Peyer's patch (tissue), 4 donors: ENCODE data around the gene DVL2. TPM values are rescaled to one million over a fixed set of nuclear protein-coding genes. Genes with fewer than 3 reads are reported as not detected.

Experiments used
- DNase-seq, 3 donors: peaks; one replicate each; pipeline ENCODE4 v3.0.0-alpha.2; 2017 to 2019
- H3K27ac ChIP-seq, 4 donors: fragments of 200-600 bp; sonication (generic); one replicate each; pipeline ENCODE4 v1.5.1; 2016 to 2019
- H3K27me3 ChIP-seq, 2 donors: fragments of 200-600 bp; sonication (generic); one replicate each; pipeline ENCODE4 v1.5.1; 2019
- H3K36me3 ChIP-seq, 3 donors: fragments of 200-600 bp; sonication (generic); one replicate each; pipeline ENCODE4 v1.5.1; 2016 to 2019
- H3K4me1 ChIP-seq, 4 donors: fragments of 200-600 bp; sonication (generic); one replicate each; pipeline ENCODE4 v1.5.1; 2016 to 2019
- H3K4me3 ChIP-seq, 4 donors: fragments of 200-600 bp; sonication (generic); 1 replicate in 3 of 4; 2 replicates in 1 of 4; pipeline ENCODE4 v1.5.1; 2016 to 2019; ENCODE audit warnings: mild to moderate bottlenecking in 1 of 4
- H3K9me3 ChIP-seq, 4 donors: fragments of 200-600 bp; sonication (generic); one replicate each; pipeline ENCODE4 v1.5.1; 2016 to 2019; ENCODE audit warnings: mild to moderate bottlenecking in 1 of 4
- CTCF ChIP-seq, 6 experiments: fragments of 450-650 bp in 4 of 6; fragments of 200-600 bp in 2 of 6; sonication (generic) in 1 of 6; IDR thresholded peaks; one replicate each; pipeline ENCODE4 v1.5.1; 2017 to 2019; ENCODE audit warnings: antibody characterized with exemption in 6 of 6, mild to moderate bottlenecking in 3 of 6, moderate library complexity in 1 of 6
- POLR2A ChIP-seq, 2 donors: fragments of 450-650 bp; IDR thresholded peaks; one replicate each; pipeline ENCODE4 v1.5.1; 2017; ENCODE audit warnings: antibody characterized with exemption in 2 of 2, mild to moderate bottlenecking in 2 of 2, moderate library complexity in 2 of 2
- total RNA-seq, 4 donors: library from RNA; depleted of rRNA; stranded (reverse); fragments of >200 nt; gene quantifications; one replicate each; pipeline ENCODE4 v1.1.0, GENCODE V29; 2016

The DVL2 gene
- total RNA-seq, 4 donors from 2014 or later = 42.1 to 61.9 (median 50.1) TPM

- TF ChIP-seq CTCF (IDR thresholded peaks at IDR 0.05) = no peak
- no peak for TF ChIP-seq POLR2A (IDR thresholded peaks at IDR 0.05)
- H3K27ac ChIP-seq = peak within 1 kb of the TSS; percentile 48 to 83 (median 71)
- DNase-seq = peak; percentile 89 to 97 (median 96)
- H3K4me3 ChIP-seq = peak within 1 kb of the TSS; percentile 38 to 63 (median 55)
- peaks cover 2 to 28% (median 16%) of the 10 kb centered on the region in 4 donors for H3K4me1 ChIP-seq
- H3K9me3 ChIP-seq = no peaks in the 10 kb centered on the region
- no peaks in the 10 kb centered on the region for H3K36me3 ChIP-seq
- H3K27me3 ChIP-seq = no peaks in the 10 kb centered on the region
Observed at GRCh38 chr17:7281074-7281952, 47.0 kb upstream of the DVL2 start, which contains the start of gene SLC2A4. Gene SLC2A4, plus strand, starts transcription at chr17:7281718. Its CDS starts 217 bp downstream, at chr17:7281935.

DNA sequence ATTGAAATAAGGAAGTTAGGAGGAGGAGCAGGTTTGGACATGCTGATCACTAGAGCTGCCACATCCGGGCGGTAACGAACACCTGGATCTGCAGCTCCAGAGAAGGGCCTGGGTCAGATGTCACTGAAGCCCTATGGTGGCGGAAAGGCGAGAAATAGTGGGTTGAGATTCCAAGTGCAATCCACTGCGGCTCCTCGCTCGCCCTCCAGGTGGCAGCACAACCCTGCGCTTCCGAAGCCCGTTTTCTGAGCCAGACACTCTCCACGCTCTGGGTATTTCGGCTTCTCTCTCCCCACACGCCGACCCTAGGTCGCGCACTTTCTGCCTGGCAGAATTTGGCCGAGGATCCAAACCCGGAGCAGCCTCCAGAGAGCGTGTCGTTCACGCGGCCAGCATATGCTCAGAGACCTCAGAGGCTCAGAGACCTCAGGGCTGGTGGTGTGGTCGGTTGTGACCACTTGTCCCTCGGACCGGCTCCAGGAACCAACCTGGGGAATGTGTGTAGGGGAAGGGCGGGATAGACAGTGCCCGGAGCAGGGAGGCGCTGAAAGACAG is 46.3 kb upstream of the DVL2 start:
- Histone ChIP-seq H3K9me3 (no peaks in the 10 kb centered on the region), H3K27me3 (no peaks in the 10 kb centered on the region), H3K4me3 (peak overlapping the region; percentile 38 to 63 (median 55)), H3K4me1 (peaks cover 2 to 28% (median 16%) of the 10 kb centered on the region in 4 donors), H3K36me3 (no peaks in the 10 kb centered on the region), H3K27ac (peak overlapping the region; percentile 48 to 83 (median 71))
- DNase-seq = peak; percentile 79 to 93 (median 90)
- TF ChIP-seq CTCF (IDR thresholded peaks at IDR 0.05) (peak; percentile 92 to 98 (median 96)), POLR2A (IDR thresholded peaks at IDR 0.05) (peak in 1 of 2 donors; percentile 12)

GRCh38 chr17:7279448-7279847 is 45.1 kb upstream of the DVL2 start:
- peak in 1 of 3 donors; percentile 74 for DNase-seq
- H3K27me3 ChIP-seq = no peaks in the 10 kb centered on the region
- H3K4me1 ChIP-seq = peaks cover 2 to 28% (median 16%) of the 10 kb centered on the region in 4 donors
- no peaks in the 10 kb centered on the region for H3K9me3 ChIP-seq
- peak overlapping the region in 3 of 4 donors; percentile 45 to 83 (median 82) for H3K27ac ChIP-seq
- H3K36me3 ChIP-seq = no peaks in the 10 kb centered on the region
- TF ChIP-seq POLR2A (IDR thresholded peaks at IDR 0.05) = peak in 1 of 2 donors; percentile 32
- no peak for TF ChIP-seq CTCF (IDR thresholded peaks at IDR 0.05)
- peak overlapping the region in 2 of 4 donors; percentile 61 to 63 for H3K4me3 ChIP-seq

GRCh38 chr17:7266784-7267183 is 32.5 kb upstream of the DVL2 start:
- H3K27me3 ChIP-seq = peaks cover 0 to 7% of the 10 kb centered on the region in 2 donors
- peak overlapping the region in 1 of 4 donors; percentile 49 for H3K27ac ChIP-seq
- H3K36me3 ChIP-seq = no peaks in the 10 kb centered on the region
- DNase-seq = no peak
- no peaks in the 10 kb centered on the region for H3K9me3 ChIP-seq
- peaks cover 0 to 25% (median 8%) of the 10 kb centered on the region in 4 donors for H3K4me1 ChIP-seq
- H3K4me3 ChIP-seq = no peak overlapping the region
- TF ChIP-seq POLR2A (IDR thresholded peaks at IDR 0.05) (no peak), CTCF (IDR thresholded peaks at IDR 0.05) (no peak)

DNA sequence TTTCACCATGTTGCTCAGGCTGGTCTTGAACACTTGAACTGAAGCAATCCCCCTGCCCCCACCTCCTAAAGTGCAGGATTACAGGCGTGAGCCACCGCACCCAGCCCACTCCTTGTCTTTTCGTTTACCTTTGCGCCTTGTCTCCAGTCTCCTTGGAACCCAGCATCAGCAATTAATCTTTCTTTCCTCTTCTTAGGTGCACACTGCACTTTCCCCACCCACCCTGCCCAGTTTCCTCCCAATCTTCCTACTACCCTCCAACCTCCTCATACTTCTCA is 29.4 kb upstream of the DVL2 start:
- peak overlapping the region in 3 of 4 donors; percentile 33 to 93 (median 79) for H3K4me3 ChIP-seq
- H3K36me3 ChIP-seq = peaks cover 0 to 15% (median 0%) of the 10 kb centered on the region in 3 donors
- peaks cover 0 to 30% (median 14%) of the 10 kb centered on the region in 4 donors for H3K4me1 ChIP-seq
- DNase-seq = peak in 2 of 3 donors; percentile 70 to 76
- H3K9me3 ChIP-seq = no peaks in the 10 kb centered on the region
- TF ChIP-seq POLR2A (IDR thresholded peaks at IDR 0.05) (no peak), CTCF (IDR thresholded peaks at IDR 0.05) (no peak)
- H3K27me3 ChIP-seq = peaks cover 0 to 10% of the 10 kb centered on the region in 2 donors
- peak overlapping the region in 3 of 4 donors; percentile 82 to 99 (median 99) for H3K27ac ChIP-seq
